NOMO-1 treated with dmso at 0.1 percent for 144 hours (cell line): ENCODE data around the gene UAP1L1.
"Not testable (repeated sequence)": the region's sequence is repeated elsewhere in the genome, so short reads cannot be mapped to it uniquely, and the experiment has no call there.

Experiments used
- DNase-seq: peaks from one replicate; lab custom pipeline; 2025; ENCODE audit not compliant: unreplicated experiment; lab: John Stamatoyannopoulos, UW

UAP1L1 gene

GRCh38 chr9:137112564-137113384 lies 35.5 kb downstream of the UAP1L1 start:
- DNase-seq = no peak

- DNase-seq = no peak
Measured at GRCh38 chr9:137113385-137114159, 36.3 kb downstream of the UAP1L1 start.

DNA sequence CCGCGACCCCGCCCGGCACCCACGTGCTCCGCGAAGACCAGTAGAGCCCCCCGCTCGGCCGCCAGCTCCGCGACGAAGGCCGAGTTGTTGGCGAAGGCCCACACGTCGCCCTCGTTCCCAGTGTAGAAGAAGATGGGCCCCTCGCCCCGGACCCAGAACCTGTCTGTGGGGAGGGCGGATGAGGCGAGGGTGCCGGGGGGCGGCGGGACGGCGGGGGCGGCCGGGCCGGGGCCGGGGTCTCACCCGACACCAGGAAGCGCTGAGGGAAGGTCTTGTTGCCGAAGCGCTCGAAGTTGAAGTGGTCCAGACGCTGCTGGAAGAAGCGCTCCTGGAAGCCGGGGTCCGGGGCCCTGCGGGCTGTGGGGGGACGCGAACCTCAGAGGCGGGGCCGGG lies 36.9 kb downstream of the UAP1L1 start:
- no peak for DNase-seq

DNA sequence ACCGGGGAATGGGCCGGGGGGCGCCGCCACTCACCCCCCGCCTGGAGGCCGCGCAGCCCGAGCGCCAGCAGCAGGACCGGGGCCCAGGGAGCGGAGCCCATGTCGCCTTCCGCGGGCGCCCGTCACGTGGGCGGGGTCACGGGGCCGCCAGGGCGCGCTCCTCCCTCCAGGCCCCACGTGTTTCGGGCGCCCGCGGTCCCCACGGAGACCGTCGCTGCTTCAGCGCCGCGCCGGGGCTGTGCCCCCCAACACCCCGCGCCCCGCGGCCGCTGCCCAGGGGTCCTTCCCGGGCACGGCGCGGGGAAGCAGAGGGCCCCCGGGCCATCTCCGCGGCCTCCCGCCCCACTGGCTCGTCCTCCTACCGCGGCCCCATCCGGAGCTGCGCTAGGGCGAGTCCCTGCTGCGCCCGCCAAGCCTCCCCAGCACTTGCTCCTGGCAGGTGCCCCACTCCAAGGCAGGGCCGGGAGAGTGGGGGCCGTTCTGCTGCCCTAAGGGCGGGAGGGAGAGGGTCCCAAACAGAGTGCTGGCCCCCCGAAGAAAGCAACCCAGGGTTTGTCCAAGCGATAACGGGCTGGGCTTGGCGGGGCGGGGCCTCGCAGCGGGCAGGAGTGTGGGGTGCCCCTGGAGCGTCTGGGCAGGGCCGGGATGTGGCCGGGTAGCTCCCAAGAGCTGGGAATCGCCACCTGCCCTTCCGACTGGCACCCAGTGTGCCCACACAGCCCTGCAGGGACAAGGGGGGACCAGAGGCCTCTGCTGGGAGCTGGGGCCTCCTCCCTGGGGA lies 37.5 kb downstream of the UAP1L1 start, which contains the start of gene DPP7:
DPP7 (minus strand) TSS at position 121 of the 781 bp plus-strand sequence; CDS start at position 101, 20 bp downstream.
- DNase-seq = peak; percentile 68

GRCh38 chr9:137115394-137116026 lies 38.2 kb downstream of the UAP1L1 start:
- no peak for DNase-seq

GRCh38 chr9:137116027-137116507 lies 38.8 kb downstream of the UAP1L1 start:
- DNase-seq = no peak

DNA sequence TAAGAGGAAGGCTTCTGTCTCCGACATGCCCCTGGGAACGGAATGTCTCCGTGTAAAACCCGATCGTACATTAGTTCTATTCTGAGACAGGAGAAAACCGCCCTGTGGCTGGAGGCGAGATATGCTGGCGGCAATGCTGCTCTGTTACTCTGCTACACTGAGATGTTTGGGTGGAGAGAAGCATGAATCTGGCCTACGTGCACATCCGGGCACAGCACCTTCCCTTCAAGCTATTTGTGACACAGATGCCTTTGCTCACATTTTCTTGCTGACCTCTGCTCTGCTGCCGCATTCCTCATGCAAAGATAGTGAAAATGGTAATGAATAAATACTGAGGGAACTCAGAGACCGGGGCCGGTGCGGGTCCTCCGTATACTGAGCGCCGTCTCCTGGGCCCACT lies 39.4 kb downstream of the UAP1L1 start:
- DNase-seq = no peak

DNA sequence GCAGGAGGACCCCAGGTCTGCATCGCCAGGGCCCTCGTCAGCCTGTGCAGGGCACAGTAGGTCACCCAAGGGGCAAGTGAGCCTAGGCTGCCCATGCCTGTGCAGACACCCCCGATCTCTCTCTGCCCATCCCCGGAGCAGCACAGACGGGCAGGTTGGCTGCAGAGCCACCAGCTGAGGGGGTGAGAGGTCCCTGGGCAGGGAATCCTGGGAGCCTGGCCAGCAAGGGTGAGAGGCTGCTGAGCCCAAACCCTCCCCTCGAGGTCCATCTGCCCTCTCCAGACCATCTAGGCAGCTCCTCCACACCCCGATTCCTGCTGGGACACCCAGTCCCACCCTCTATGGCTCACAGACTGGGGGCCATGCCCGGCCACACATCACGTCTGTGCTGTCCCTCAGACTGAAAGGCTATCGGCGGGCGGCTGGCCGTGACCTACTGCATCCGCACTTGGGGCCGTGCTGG lies 40.0 kb downstream of the UAP1L1 start:
- DNase-seq = no peak

- not testable (repeated sequence) for DNase-seq
Measured at GRCh38 chr9:137118092-137118603, 40.8 kb downstream of the UAP1L1 start.

- not testable (repeated sequence) for DNase-seq
Measured at GRCh38 chr9:137121927-137122795, 44.8 kb downstream of the UAP1L1 start.

DNA sequence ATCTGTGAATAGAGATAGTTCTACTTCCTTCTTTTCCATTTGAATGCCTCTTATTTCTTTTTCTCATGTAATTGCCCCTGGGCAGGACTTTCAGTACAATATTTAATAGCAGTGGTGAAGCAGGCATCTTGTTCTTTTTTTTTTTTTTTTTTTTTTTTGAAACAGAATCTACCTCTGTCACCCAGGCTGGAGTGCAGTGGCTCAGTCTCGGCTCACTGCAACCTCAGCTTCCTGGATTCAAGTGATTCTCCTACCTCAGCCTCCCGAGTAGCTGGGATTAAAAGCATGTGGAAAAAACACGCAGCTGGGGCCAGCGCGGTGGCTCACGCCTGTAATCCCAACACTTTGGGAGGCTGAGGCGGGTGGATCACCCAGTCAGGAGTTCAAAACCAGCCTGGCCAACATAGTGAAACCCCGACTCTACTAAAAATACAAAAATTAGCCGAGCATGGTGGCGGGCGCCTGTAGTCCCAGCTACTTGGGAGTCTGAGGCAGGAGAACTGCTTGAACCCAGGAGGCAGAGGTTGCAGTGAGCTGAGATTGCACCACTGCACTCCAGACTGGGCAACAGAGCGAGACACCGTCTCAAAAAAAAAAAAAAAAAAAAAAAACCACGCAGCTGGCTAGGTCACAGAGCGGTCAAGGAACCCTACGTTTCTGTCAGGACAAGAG lies 45.6 kb downstream of the UAP1L1 start:
- not testable (repeated sequence) for DNase-seq

DNA sequence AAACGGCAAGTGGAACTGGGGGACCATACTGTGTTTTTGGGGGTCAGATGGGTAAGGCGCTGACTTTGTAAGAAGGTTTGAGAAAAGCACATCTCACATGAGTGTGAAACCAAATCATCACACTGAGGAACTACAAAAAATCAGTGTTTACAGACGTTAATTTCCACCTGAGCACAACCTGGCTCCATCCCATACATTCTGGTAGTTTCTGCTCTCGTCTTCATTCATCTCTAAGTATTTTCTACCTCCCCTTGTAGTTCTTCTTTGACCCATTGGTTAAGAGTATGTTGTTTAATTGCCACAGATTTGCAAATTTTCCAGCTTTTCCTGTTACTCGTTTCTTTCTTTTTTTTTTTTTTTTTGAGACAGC lies 46.1 kb downstream of the UAP1L1 start:
- DNase-seq = no peak

- not testable (repeated sequence) for DNase-seq
Measured at GRCh38 chr9:137123952-137124462, 46.7 kb downstream of the UAP1L1 start.

DNA sequence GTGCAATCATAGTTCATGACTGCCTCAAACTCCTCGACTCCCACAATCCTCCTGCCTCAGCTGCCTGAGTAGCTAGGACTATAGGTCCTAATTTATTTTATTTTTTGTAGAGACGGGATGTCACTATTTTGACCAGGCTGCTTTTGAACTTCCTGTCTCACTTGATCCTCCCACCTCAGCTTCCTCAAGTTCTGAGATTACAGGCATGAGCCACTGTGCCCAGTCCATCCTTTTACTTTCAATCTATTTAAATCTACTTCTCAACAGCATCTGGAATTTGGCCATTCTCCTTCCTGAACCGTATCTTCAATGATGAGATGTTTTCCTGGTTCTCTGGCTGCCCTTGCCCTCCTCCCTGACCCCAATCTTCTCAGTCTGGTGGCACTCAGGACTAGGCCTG lies 49.5 kb downstream of the UAP1L1 start:
- no peak for DNase-seq

DNA sequence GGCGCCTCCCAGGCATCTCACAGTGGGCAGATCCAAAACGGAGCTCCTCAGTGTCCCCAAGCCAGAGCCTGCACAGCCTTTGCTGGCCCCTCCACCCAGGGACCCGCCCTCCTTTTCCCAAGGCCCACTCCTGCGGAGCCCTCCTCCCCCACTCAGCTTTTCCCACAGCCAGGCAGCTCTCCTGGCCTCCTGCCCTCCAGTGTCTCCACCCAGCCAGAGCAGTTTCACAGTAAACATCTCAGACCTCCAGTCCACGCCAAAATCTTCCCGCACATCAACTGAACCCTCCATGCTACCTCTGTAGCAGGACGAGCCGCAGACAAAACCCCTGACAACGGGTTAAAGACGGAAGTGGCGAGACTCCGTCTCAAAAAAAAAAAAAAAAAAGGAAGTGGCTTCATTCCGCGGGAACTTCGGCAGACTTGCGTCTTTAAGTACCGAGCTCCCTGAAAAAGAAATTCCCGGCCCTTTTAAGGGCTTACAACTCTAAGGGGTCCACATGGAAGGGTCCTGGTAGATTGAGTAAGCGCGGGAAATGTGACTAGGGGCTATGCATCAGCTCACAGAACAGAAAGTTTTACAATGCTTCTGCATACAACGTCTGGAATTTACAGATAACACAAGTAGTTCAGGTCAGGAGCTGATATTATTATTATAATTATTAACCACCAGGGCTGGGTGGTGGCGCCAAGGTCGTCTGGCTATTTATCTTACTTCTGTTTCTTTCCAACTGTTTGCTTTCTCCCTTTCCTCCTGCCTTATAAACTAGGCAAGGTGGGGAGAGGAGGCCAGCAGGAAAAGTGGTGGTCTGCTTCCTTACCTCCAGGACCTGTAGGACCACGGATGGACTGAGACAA lies 50.2 kb downstream of the UAP1L1 start:
- DNase-seq = peak; percentile 81

- DNase-seq = no peak
Measured at GRCh38 chr9:137128158-137128861, 51.0 kb downstream of the UAP1L1 start.

- DNase-seq = no peak
Measured at GRCh38 chr9:137128862-137129455, 51.6 kb downstream of the UAP1L1 start.
